ENCODE data around the gene RARRES2.

GRCh38 chr7:150371131-150371995 lies 29.9 kb upstream of the RARRES2 start:
- TF ChIP-seq CTCF (IDR thresholded peaks at IDR 0.05) (no peak), POLR2A (IDR thresholded peaks at IDR 0.05) (no peak), EP300 (IDR thresholded peaks at IDR 0.05; ENCODE audit: low read depth) (no peak), POLR2AphosphoS5 (IDR thresholded peaks at IDR 0.05) (no peak)
